ENCODE measurements around the gene RGR.

RGR gene, protein sequence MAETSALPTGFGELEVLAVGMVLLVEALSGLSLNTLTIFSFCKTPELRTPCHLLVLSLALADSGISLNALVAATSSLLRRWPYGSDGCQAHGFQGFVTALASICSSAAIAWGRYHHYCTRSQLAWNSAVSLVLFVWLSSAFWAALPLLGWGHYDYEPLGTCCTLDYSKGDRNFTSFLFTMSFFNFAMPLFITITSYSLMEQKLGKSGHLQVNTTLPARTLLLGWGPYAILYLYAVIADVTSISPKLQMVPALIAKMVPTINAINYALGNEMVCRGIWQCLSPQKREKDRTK

DNA sequence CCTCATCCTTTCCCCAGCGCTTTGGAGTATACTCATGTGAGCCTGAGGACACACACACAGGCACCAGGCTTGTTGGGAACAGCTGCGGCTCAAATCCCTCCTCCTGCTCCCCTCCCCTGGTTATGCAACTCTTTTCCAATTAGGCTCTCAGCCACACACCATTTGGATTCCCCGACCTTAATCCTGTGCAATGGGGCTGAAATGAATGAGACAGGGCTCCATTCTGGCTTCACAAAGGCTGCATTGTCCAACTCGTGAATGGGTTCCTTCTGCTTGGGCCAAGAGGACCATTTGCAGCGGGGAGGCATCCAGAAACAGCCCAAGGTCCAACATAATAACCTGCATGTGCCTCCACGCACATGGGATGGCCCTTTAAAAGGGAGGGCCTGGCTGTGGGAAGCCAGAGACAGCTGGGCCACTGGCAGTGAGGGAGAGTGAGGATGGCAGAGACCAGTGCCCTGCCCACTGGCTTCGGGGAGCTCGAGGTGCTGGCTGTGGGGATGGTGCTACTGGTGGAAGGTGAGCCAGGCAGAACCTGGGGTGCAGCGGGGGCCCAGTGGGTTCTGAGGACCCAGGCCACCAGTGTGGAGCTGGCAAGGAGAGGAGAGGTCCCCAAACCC is at the start of gene RGR:
TSS of gene RGR (plus strand) at position 403 of the 620 bp plus-strand sequence. CDS start at position 441, 38 bp downstream.
- no peak for DNase-seq

DNA sequence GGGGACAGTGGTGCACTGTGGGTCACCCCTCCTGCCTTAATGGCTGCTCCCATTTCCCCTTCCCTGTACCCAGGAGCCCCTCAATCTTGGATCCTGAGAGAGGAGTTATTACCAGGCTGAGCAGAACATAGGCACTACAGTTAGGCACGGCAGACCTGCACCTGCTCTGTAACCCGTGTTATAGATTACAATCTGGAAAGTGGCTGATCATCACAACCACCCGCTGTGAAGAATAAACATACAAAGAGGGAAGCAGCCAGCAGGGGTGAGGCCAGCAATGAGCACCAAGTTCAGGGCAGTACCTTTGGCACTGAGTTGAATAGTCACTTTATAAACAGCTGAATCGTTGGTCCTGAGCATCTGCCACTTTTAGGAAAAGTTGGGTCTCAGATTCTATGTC is 48.8 kb upstream of the RGR start:
- DNase-seq: peak; percentile 58

GRCh38 chr10:84196941-84197340 is 47.9 kb upstream of the RGR start:
- DNase-seq: no peak

DNA sequence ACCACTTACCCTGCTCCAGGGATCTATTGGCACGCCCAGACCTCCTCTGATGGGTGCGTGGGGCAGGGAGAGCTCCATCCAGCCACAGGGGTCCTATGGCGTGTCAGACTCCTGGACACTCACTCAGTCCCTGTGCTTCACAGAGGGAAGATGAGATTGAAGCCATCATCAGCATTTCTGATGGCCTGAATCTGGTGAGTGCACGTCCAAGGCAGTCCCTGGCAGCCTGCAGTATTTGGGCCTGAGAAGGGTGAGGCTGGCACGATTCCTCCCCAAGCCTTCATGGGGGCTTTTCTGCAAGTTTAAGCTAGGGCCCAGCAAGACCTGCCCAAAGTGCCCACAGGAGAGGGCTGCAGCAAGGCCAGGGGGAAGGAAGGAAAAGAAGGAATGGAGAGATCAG is 47.2 kb upstream of the RGR start:
- DNase-seq: no peak

DNA sequence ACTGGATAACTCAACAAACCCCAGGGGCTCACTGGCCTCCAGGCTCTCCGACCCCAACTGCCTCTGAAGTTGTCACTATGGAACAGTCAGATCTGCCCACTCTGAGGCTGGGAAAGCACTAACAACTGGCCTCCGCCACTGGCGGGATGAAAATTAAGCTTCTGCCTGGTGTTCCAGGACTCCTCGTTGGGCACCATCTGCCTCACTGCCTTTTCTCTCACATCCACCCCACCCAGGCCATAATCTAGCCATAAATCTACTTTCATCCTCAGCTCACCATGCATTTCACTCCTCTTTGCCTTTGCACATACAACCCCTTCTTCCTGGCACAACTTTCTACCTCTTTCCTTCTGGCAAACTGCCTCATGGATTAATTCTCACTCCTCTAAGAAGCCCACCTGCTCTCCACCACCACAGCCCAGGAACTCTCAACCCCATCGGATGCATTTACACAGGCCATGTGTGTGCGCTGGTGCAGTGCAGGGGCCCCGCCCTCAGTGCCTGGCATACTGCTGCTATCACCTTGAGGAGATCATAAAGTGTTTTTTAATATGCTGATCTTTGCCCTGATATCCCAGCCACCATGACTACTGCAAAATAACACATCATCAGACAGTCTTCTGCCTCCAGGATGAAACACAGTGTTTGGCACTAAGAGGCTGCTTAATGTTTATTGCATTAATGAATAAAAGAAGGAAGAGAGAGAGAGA is 46.5 kb upstream of the RGR start:
- DNase-seq: no peak

GRCh38 chr10:84200537-84201243 is 44.2 kb upstream of the RGR start:
- DNase-seq: no peak

DNA sequence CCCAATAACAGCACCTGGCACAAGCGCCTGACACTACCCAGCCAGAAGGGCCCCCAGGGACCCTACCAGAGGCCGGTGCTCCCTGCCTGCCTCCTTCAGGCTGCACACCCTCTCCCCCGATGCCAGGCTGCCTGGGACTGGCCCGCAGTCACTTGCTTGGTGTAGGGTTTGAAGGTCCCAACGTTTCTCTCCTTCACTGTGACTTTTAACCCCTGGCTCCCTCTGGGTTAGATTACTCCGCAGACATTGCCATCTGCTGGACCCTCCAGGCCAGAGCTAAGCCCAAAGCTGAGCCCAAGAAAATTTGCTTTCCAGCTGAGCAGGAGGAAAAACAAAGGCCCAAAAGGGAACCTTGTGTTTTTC is 43.6 kb upstream of the RGR start:
- no peak for DNase-seq

DNA sequence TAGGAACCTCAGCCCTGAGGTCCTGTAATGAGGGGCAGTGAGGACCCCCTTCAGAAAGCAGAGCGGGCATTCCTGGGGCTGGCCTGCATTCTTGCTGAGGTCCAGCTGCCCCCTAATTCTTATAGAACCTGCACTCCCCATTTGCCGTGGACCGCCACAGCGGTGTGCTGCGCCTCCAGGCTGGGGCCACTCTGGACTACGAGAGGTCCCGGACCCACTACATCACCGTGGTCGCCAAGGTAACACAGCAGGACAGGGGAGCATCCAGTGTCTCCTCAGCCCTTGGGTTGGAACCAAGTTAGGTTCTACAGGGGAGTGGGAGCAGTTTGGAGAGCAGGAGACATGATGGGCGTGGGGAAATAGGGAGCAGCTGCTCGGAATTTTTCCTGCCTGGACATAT is 43.2 kb upstream of the RGR start:
- DNase-seq: no peak

GRCh38 chr10:84202349-84202748 is 42.5 kb upstream of the RGR start:
- no peak for DNase-seq

DNA sequence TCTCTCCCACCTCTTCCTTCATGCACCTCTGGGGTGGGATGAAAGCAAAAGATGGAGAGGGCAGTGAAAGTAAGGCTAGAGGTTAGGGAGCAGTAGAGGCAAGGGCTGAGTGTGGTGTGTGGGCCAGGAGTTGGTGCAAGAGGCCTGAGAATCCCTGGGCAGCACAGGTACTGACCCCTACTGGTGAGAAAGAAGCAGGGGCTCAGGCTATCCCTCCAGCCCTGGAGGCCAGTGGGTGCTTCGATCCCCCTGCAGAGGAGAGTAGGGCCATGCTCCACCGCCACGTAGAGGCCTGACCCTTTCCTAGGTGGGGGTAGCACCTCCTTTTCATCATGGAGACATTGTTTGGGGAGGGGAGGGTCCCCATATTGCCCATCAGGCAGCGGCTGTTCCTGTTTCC is 40.7 kb upstream of the RGR start:
- no peak for DNase-seq

GRCh38 chr10:84204610-84205009 is 40.2 kb upstream of the RGR start:
- no peak for DNase-seq

DNA sequence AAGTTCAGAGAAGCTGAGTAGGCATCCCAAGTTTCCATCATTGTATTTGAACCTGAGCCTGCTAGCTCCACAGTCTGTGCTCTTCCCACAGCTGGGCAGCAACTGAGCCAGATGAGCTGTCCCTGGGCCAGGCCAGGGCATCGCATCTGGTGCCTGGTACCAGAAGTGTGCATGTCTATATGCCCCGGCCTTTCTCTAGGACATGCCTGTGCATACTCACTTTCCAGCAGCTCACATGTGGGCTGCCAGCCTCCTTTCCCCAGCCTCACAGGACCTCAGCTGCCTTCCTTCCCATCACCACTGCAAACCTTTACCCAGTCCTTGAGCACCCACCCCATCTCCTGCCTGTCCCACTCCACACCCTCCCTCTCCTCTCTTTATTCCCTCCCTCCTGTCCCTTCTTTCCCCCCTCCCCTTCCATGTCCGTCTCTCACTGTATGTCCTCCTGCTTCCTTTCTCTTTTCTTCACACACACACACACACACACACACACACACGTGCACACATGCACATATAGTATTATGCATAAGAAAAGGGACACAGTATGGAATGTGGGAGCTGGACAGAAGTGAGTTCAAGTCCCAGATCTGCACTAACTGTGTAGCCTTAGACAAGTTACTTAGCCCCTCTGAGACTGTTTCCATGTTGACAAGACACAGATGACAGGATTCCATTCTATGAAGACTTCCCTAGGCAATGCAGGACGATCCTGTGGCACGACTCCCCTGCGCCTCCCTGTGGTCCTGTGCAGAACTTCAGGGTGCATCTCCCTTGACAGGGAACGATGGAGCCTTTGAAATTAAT is 39.6 kb upstream of the RGR start:
- DNase-seq: peak; percentile 1

GRCh38 chr10:84205853-84206525 is 38.9 kb upstream of the RGR start:
- DNase-seq: no peak

DNA sequence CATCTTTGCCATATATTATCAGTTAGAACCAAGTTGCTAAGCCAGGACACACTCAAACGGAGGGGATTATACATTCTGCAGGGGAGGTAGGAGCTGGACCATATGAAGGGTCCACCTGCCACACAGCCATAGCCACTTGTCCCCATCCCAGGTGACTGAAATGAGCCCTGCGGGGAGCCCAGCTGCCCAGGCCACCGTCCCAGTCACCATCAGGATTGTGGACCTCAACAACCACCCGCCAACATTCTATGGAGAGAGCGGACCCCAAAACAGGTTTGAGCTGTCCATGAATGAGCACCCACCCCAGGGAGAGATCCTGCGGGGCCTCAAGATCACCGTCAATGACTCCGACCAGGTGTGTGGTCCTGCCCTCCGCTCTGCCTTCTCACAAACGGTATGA is 36.8 kb upstream of the RGR start:
- no peak for DNase-seq

GRCh38 chr10:84211566-84211965 is 33.3 kb upstream of the RGR start:
- DNase-seq: no peak

DNA sequence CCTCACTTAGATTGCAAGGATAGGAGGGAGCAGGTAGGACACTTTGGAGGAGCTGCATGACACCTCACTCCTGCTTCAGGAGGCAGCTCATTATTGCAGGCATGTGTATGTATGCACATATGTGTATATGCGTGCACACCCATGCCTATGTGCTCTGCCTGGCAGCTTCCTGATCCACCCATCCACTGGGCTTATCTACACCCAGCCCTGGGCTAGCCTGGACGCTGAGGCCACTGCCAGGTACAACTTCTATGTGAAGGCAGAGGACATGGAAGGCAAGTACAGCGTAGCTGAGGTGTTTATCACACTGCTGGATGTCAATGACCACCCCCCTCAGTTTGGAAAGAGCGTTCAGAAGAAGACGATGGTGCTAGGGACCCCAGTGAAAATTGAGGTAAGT is 32.8 kb upstream of the RGR start:
- no peak for DNase-seq

GRCh38 chr10:84213076-84213475 is 31.8 kb upstream of the RGR start:
- DNase-seq: no peak

DNA sequence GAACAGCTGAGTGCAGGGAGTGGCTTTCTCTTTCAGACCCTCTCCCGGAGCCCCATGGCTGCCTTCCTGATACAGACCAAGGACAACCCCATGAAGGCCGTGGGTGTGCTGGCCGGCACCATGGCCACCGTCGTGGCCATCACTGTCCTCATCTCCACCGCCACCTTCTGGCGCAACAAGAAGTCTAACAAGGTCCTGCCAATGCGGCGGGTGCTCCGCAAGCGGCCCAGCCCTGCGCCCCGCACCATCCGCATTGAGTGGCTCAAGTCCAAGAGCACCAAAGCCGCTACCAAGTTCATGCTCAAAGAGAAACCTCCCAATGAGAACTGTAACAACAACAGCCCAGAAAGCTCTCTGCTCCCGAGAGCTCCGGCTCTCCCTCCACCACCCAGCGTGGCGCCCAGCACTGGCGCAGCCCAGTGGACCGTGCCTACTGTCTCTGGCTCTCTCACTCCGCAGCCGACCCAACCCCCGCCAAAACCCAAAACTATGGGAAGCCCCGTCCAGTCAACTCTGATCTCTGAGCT is 30.7 kb upstream of the RGR start:
- no peak for DNase-seq

- no peak for DNase-seq
Measured at GRCh38 chr10:84214612-84215235, 30.1 kb upstream of the RGR start.

DNA sequence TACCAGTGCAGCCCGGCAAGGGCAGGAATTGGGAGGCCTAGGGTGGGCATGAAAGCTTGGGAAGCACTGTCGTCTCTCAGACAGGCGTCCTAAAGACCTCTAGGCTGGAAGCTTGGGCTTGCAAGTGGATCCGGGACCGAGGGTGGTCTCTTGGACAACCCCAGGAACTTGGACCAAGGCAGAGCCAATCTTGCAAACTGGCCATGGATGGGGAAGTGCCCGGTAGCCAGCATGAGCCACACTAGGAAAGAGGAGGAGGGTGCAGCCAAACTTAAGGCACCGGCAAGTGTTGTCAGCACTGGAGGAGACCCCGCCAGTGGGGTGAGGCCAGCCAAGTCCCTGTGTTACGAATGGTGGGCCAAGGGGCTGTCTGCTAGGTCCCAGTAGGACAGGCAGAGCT is 28.0 kb upstream of the RGR start:
- DNase-seq: no peak

DNA sequence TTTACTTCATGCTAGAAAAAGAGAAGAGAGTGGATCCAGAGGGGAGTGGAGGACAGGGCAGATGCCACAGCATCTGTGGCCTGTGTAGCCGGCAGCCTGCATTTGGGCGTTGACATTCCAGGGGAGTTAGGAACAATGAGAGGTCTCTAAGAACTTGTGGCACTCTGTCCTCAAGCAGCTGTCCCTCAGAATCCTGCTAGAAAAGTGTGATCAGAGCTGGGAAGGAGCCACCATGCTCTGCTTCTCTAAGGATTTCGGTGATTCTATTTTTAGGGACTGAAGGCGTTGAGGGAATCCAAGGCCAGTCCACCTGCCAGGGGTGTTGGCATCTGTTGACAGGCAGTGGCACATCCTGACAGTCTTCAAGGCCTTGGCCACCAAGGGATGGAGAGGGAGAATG is 27.1 kb upstream of the RGR start:
- no peak for DNase-seq

DNA sequence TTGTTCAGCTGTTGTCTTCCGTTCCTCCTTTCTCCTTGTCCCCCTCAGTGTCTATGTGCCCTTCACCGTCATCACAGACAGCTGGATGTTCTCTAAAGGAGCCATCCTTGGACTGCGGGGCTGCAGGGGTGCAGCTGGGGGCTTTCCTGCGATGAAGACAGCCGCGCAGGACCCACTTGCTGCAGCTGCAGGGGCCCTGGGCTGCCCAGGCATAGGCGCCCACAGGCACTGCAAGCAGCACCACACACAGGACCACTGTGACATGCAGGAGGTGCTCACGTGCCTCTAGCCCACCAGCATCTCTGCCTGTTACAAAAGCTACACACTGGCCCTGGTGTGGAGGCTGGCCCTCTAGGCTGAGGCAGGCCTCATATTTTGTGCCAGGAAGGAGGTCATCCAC is 22.9 kb upstream of the RGR start:
- no peak for DNase-seq
